Activated CD8-positive, alpha-beta memory T cell treated with anti-CD3 and anti-CD28 coated beads for 48 hours (primary cell): Measurements from ENCODE around the gene ANKRD40.

ENCODE experiments used
- DNase-seq, 3 experiments: peaks; one replicate each; pipeline ENCODE4 v3.0.0-alpha.2; 2020; ENCODE audit warnings: low read depth in 2 of 3, low spot score in 2 of 3

ANKRD40 gene

DNA sequence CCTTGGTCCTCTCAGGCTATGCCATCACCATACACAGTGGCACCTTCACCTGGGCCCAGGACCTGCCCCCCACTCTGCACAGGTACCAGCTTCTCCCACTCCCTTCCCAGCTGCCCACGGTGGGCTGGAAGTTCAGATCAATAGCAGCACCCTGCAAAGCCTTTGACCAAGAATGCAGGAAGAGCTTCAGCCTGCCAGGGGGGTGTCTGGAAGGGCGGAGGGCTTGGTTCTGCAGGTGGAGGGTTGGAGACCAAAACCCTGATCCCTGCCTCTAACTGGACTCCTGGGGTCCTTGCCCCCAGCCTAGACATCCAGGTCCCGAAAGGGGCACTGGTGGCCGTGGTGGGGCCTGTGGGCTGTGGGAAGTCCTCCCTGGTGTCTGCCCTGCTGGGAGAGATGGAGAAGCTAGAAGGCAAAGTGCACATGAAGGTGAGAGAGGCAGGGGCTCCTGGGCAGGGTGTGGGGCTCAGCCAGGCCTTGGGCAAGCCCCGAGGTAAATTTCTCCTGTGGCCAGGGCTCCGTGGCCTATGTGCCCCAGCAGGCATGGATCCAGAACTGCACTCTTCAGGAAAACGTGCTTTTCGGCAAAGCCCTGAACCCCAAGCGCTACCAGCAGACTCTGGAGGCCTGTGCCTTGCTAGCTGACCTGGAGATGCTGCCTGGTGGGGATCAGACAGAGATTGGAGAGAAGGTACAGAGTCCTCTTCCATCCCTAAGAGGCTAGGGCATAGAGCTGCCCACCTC, 38.7 kb downstream of the ANKRD40 start:
- no peak for DNase-seq

DNA sequence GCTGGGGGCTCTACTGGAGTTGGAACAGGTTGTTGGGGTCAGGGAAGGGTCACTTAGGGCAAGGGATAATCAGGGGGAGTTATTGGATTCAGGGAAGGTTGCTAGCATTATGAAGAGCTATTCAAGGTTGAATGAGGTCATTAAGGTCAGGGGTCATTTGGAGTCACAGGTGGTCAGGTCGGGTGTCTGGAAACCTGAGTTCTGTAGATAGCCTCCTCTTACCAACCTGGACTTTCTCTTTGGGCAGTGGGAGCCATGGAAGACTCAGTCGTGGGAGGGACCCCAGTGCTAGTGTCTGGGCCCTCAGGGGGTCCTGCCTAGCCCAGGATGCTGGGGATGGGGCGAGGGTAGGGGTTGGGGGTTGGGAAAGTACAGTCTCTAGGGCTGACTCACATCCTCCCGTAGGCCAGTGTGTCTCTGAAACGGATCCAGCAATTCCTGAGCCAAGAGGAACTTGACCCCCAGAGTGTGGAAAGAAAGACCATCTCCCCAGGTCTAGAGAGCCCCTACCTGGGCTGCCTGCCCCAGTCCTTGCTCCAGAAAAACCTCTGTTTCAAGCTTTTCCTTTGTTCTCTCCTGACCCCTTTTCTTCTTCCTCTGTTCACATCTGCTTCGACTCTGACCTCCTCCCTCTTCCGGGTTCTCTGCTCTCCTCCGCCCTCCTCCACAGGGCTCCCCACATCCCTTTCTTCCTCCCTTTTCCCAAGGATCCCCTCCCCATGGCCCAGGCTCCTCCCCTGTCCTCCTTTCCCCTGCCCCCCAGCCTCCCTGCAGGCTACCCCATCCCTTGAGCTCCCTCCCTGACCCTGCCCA, 39.5 kb downstream of the ANKRD40 start:
- DNase-seq, result no peak

DNA sequence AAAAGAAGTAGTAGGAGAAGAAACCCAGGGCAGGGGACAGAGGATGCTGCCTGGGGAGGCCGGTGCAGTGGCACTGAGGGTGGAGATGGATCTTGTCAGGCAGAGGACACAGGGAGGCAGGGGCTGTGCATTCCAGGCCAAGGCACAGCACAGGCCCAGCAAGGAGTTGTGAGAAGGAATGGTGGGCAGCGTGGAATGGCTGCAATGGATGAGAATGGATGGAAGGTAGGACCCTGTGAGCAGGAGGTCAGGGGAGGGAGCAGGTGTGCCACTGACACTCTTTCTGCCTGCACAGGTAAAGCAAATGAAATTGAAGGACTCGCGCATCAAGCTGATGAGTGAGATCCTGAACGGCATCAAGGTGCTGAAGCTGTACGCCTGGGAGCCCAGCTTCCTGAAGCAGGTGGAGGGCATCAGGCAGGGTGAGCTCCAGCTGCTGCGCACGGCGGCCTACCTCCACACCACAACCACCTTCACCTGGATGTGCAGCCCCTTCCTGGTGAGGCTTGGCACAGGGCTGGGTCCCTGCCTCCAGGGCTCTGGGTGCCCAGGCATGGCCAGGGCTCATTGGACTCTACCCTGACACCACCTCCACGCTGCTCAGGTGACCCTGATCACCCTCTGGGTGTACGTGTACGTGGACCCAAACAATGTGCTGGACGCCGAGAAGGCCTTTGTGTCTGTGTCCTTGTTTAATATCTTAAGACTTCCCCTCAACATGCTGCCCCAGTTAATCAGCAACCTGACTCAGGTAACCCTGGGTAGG, 40.3 kb downstream of the ANKRD40 start:
- no peak for DNase-seq

DNA sequence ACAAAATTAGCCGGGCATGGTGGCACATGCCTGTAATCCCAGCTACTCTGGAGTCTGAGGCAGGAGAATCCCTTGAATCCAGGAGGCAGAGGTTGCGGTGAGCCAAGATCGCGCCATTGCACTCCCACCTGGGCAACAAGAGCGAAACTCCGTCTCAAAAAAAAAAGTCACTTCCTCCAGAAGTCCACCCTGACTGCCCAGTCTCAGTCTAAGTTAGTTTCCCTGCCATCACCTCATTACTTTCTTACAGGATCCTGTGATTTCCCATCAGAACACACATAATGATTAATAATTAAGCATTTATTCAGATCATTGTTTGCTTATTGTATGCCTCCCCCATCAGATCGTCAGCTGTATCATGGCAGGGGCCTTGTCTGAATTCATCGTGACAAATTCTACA, 41.4 kb downstream of the ANKRD40 start:
- DNase-seq, result no peak

DNA sequence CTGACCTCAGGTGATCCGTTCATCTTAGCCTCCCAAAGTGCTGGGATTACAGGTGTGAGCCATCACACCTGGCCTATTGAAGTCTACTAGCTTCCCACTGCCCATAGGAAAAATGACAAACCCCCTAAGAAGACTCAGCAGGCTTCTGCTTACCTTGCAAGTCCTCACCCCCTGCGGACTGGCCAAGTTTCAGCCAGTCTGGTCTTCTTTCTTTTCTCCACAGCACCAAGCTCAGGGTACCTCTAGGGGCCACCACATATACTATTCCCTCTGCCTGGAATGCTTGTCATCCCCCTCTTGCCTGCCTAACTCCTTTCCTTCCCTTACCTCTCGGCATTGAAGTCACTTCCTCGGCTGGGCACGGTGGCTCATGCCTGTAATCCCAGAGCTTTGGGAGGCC, 41.9 kb downstream of the ANKRD40 start:
- no peak for DNase-seq

DNA sequence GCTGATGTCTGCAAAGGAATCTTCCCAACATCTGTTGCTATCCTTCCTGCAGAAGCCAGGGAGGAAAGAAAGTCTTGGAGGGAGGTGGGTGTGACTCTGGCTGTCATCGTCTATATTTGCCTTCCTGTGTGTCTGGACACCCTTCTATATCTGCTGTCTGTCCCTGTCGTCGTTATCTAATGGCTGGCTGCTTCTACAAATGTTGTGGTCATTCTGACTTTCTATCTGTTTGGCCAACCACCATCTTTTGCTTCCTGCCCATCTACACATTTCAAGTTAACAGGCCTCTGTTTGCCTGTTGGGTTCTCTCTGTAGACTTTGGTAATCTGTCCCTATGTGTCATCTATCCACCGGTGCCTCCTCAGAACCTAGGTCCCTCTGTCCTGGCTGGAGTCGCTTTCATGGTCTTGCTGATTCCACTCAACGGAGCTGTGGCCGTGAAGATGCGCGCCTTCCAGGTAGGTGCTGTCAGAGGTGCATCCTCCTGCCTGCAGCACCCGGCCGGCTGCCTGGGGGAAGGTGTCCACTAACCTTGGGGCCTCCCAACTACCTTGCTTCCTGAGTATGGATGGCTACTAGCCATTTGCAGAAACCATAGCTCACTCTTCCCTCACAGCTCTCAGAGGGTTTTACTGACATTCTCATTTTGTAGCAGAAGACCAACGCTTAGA, 42.8 kb downstream of the ANKRD40 start:
- DNase-seq, result no peak

DNA sequence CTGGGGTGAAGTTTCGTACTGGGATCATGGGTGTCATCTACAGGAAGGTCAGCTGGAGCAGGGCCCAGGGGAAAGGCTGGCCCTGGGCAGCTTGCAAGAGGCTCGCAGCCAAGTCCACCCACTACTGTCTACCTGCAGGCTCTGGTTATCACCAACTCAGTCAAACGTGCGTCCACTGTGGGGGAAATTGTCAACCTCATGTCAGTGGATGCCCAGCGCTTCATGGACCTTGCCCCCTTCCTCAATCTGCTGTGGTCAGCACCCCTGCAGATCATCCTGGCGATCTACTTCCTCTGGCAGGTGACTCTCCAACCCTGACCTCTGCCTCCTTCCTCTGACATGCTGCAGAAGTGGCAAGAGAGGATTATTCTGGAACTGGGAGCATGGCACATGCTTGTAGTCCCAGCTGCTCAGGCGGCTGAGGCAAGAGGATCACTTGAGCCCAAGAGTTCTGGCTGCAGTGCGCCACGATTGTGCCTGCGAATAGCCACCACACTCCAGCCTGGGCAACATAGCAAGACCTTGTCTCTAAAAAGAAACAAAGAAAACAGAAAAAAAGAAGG, 43.8 kb downstream of the ANKRD40 start:
- DNase-seq, result no peak

DNA sequence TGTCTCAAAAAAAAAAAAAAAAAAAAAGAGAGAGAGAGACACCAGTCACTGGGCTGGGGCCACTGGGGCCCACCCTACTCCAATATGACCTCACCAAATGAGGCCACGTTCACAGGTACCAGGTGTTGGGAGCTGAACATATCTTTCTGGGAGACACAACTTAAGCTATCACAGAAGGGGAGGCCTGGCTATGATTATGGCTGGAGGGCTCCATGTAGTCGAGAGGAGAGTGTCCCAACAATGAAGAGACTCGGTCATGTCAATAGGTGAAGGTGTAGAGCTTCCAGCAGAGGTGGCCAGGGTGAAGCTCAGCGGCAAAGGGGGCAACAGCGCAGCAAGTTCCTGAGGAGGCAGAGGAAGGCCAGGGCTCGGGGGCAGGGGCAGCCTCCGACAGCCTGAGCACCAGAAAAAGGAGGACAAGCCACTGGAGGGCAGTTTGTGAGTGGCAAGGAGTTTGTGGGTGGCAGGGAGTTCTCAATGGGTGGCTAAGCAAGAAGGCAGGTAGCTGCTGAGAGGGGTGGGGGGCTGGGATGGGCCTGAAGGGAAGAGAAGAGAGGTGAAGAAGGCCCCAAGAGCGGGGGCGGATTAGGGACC, 45.0 kb downstream of the ANKRD40 start:
- DNase-seq, result no peak

DNA sequence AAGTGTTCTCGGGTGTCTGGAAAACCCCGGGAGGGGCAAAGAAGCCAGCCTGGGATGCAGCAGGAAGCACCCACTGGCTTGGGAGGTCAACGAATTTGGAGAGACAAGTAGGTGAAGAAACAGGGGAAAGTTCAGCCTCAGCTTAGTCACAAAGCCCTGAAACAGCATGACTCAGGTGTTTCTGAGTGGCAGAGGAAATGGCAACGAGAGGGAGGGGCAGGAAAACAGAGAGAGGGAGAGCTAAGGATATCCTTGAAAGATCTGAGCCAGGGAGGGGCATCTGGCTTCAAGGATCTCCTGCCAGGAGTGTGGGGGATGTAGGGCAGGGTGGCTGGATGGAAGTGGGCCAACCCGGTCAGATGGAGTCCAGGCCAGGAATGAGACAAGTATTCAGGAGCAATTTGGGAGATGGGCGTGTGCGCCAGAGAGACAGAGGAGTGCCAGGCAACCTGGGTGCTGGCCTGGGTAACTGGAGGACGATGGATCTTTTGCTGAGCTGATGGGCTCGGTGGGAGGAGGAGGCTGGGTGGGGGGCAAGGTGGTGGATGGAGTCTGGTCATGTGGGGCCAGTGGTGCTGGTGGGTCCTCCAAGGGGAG, 45.8 kb downstream of the ANKRD40 start:
- DNase-seq, result no peak

DNA sequence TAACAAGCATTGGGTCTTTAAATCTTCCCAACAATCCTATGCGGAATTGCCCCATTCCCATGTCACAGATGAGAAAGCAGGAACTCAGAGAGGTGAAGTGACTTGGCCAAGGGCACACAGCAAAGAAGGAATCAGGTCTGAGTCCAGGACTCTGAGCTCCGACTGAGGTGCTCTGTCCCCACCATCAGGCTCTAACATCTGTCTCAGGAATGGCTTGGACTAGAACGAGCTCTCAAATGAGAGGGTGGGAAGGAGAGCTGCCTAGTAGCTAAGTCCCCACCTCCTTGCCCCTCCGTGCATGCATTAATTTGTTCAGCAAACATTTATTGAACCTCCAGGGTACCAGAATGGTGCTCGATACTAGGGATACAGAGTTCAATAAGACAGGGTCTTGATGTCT, 46.4 kb downstream of the ANKRD40 start:
- no peak for DNase-seq

DNA sequence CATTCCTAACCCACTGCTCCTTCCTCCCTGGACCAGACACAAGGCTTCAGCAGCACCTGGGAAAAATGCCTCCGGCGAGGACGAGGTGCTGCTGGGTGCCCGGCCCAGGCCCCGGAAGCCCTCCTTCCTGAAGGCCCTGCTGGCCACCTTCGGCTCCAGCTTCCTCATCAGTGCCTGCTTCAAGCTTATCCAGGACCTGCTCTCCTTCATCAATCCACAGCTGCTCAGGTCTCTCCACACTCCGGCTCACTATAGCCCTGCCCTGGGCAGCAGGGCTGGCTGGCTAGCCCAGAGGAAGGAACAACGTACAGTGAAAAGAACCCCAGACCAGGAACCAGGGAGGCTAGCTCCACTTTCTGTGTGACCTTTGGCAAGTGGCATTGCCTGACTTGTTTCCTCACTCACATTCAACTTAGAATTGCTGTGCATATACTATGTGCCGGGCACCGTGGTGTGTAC, 46.8 kb downstream of the ANKRD40 start:
- DNase-seq, result no peak

DNA sequence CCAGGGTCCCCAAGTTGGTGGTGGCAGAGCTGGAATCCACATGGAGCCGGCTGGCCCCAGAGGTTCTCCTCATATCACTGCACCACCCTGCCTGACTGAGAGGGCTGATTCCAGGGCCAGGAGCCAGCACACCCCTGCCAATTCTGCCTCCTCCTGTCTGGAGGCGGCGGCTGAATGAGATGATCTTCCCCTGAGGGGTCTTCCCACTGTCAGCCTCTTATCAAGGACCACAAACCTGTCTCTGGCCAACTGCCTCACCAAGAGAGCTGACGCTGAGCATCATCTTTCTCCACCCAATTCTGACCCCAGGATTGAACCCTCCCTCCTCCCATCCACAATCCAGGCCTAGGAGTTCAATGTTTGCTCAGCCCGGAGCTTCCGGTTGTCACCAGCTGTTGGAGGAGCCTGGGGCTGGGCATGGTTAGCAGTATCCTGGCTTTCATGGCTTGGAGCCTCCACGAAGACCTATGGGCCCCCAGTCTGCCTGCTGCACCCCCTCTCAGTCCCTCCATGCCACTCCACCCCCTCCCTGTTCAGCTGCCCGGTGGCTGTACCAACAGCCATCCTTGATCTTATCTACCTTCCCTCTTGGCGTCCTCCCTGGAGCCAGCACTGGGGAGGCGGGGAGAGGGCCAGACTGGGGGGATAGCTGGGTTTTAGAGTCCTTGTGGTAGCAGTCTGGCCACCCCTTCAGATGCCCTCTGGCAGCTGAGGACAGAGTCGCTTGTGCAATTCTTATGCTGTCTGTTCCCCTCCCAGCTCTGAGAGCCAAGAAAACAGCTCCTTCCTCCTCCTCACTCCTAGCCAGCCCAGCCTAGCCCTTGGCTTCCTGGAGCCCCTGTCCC, 47.5 kb downstream of the ANKRD40 start:
- no peak for DNase-seq

DNA sequence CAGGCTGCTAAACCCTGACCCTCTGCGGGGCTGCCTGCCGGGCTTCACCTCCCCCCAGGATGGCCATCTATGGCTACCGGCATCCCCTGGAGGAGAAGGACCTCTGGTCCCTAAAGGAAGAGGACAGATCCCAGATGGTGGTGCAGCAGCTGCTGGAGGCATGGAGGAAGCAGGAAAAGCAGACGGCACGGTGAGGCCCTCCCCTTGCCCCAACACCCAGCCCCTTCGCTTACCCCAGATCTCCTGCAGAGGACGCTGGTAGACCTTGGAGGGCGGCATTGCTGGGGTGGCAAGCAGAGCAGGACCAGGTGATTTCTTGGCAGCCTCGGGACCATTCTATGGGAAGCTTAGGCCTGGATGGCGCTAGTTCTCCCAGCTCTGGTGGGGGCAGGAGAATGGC, 48.5 kb downstream of the ANKRD40 start:
- no peak for DNase-seq

DNA sequence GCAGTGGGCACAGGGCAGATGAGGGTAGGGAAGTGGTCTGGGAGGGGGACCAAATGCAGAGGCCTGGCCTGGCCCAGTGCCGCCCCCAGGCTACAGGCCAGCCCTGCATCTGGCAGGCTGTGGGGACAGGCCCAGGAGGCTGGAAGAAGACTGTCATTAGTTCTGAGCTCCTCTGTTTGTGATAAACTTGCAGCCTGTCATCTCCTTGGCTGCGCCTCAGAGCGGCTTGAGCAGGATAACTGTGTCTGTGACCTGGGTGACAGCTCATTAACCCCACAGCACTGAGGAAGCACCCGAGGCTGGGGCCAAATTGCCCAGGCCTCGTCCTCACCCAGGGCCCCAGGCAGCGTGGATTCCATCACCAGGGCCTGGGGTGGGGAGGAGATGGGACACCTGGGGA, 49.1 kb downstream of the ANKRD40 start:
- no peak for DNase-seq

DNA sequence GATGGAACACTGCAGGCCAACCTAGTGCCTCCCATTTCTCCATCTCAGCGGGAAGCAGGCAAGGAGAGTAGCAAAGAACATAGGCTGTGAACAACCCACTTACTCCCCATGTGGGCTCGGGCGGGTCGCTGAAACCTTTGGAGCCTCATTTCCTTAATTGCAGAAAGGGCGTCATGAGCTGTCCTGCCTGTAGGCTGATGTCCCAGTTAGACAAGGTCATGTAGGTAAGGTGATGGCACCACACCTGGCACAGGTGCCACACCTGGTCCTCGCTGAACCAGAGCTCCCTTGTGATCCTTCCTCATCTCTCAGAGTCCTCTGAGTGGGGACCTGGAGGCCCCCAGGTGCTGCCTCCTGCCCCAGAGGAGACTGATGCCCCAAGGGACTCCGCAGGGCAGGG, 50.1 kb downstream of the ANKRD40 start:
- DNase-seq, result no peak

DNA sequence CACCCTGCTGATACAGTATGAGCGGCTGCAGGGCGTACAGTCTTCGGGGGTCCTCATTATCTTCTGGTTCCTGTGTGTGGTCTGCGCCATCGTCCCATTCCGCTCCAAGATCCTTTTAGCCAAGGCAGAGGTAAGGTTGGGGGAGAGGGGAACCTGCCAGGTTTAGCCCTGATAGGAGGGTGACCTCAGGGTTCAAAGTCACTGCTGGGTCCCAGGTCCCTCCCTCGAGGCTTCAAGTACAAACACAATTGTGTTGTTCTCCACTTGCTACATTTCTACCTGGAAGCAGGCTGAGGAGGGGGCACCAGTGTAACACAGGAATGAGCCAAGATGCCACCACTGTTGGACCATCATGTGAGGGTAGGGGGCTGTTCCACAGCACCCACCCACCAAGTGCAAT, 50.7 kb downstream of the ANKRD40 start:
- DNase-seq, result no peak

DNA sequence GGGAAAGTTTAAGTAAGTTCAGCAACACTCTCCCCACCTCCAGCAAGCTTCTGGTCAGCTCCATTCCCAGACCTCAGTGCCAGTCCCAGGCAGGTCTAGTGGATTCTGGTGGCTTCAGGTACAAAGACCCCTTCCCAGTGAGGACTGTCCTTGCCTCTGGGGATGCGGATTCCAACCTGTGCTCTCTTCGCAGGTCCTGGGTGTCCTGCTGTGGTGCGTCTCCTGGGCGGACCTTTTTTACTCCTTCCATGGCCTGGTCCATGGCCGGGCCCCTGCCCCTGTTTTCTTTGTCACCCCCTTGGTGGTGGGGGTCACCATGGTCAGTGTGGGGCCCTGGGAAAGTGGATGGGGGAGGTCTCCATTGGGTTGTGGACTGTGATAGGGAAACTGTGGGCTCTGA, 51.2 kb downstream of the ANKRD40 start:
- DNase-seq, result no peak

DNA sequence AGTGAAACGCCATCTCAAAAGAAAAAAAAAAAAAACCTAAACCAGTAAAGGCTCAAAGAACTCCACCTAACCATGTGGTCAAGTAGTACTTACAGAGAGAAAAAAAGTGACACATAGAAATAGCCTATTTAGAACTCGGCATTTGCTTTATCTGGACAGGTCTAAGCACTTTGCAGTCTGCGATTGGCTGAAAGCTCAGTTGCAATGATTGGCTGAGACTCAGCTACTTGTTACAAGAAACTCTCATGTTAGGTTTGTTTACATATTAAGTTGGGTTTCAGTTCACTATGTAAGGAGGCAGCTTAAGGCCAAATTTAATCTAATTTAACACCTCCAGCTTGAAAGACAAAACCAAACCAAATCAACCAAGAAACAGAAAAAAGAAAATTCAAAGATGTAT, 54.0 kb downstream of the ANKRD40 start:
- DNase-seq, result no peak

DNA sequence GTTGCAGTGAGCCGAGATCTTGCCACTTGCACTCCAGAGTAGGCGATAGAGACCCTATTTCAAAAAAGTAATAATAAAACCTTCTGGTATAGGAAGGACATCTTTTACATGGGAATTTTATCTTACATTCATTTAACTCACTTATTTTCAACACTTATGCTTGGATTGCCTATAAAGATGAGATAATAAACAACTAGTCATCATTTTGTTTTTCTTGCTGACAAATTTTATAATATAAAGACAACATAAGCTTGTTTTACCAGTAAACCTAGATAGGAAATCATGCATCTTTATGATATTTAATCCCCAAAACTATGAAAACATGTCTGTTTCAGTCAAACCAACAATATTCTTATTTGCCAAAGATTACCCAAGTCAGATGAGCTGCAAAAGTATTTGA, 56.1 kb downstream of the ANKRD40 start:
- DNase-seq, result no peak
